HG03095 (cell line): ENCODE results near the gene MDP1.
A peak's percentile ranks its signal among the peaks of the same experiment; 100 is the strongest.
"Not testable (repeated sequence)": the region's sequence is repeated elsewhere in the genome, so short reads cannot be mapped to it uniquely, and the experiment has no call there.

Experiments used
- ATAC-seq: cut with Tn5 transposase; IDR thresholded peaks from one replicate; pipeline ENCODE4 v1.9.1; 2021; ENCODE audit warnings: moderate library complexity; ENCODE audit not compliant: unreplicated experiment

Gene MDP1

GRCh38 chr14:24232121-24232644 is 16.3 kb upstream of the MDP1 start, which contains the start of gene NEDD8:
Gene NEDD8 (minus strand): TSS chr14:24232367. CDS start chr14:24232267, 100 bp downstream.
- ATAC-seq, result peak; percentile 64

GRCh38 chr14:24231263-24232120 is 15.6 kb upstream of the MDP1 start:
- no peak for ATAC-seq

- no peak for ATAC-seq
Measured at GRCh38 chr14:24228902-24229301, 13.0 kb upstream of the MDP1 start.

- ATAC-seq, result no peak
Measured at GRCh38 chr14:24226473-24226872, 10.6 kb upstream of the MDP1 start.

GRCh38 chr14:24224618-24225071 is 8.8 kb upstream of the MDP1 start:
- ATAC-seq, result no peak

GRCh38 chr14:24222987-24223386 is 7.1 kb upstream of the MDP1 start:
- not testable (repeated sequence) for ATAC-seq

GRCh38 chr14:24219521-24219920 is 3.7 kb upstream of the MDP1 start:
- ATAC-seq, result no peak

DNA sequence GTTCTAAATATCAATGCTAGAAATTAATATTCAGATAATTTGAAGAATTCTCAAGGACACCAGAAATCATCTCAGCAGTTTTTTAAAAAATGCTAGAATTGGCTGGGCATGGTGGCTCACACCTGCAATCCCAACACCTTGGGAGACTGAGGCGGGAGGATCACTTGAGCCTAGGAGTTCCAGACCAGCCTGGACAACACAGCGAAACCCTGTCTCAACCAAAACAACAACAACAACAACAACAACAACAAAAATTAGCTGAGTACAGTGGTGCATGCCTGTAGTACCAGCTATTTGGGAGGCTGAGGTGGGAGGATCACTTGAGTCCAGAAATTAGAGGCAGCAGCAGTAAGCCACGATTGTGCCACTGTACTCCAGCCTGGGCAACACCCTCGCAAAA is 3.2 kb upstream of the MDP1 start:
- no peak for ATAC-seq

DNA sequence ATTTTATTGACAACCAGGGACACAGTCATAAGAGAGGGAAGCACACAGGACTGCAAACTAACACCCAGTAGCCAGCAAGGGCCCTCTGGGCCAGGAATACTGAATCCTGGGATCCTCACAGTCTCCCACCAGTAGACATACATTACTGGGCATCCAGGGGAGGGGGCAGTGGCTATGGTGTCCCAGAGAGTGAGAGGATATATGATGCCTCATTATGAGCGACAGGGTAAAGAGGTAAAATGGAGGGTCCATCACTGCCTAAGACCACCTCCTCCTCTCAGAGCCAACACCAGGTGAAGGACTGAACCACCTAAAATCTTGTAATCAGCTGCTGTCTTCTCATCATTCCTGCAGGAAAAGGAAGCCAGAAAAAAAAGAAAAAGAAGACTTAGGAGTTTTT is 1.0 kb upstream of the MDP1 start:
- not testable (repeated sequence) for ATAC-seq

DNA sequence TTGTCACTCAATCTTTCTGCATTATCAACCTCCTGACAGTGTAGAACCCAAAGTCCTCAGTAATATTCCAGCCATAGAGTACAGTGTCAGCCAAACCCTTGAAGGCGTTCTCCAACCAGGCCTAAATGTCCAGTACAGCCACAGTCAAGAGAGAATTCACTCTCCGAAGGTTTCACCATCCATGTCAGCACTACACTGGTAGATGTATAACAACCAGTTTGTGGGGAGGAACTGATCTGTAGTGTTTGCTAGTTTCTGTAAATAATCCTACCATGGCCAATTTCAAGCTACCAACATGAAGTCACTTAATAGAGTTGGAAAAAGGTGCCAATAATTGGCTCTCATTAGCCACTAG is 456 bp upstream of the MDP1 start:
- no peak for ATAC-seq

DNA sequence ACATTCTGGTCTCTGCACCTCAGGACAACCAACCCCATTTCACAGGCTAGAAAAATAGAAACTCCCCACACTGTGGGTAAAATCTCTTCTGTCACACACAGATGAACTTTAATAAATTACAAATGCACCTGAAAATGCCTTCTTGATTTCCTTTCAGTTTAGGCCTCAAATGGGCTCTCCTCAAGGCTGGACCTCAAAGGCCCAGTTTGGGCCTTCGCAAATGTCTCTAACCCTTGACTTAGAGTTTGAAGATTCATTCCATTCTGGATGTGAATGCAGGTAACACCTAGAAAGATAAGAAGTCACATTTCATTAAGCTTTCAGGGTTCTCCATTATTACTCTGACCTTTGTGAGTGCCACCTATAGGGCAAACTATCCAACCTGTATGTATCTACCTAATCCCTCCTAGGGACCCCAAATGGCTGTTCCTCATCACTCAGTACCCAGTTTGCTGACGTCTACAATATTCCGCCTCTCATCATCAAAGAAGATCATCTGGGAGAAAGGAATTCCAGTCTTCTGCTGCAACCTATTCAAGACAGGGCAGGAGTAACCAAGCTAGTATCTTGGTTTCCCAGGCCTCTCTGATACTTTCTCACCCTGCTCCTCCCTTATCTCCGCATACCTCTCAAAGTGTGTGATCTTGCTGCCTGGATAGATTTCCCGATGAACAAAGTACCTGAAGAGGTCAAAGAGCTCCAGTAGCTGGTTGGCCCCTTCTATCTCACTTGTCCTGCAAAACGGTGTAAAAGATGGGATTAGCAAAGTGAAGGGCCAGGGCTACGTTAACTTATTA is 1.8 kb downstream of the MDP1 start:
- ATAC-seq, result no peak

DNA sequence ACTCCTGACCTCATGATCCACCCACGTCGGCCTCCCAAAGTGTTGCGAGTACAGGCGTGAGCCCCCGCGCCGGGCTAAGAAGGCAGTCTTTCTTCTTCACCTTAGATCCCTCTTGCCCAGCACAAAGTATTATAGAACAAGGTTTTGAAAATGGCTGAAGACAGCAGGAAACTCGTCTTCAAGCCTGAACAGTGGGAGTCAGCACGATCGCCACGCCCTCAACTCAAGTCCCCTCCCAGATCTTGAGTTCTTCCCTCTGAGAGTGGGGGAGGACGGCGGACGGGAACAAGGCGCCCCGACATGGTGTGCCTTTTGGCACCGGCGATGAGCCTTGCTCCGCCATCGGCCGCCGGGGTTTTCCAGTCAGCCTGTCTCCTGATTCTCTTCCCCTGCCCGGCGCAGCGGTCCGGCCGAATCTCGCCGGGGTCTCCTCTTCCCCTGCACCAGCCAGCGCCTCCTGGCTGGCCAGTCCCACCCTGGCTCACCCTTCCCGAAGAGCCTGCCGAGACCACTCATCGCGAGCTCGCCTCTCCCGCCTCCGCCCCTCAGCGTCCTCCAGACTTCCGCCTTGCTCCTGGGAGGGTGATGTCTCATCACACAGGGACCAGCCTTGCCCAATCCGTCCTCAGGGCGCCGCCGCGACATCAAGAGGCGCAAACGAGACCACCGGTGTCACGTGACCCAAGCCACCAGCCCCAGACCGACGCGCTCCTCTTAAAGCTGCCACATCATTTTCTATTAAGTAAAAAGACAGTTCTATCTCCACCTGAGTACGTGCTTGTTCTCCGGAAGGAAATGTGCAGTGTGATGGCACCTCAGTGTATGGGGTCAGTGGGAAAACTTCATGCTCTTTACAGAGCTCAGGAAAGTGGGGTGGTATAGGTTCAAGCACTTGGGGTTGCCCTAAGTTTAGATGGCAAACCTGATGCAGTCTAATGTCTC is 2.7 kb downstream of the MDP1 start, which contains the start of gene CHMP4A:
Gene CHMP4A (minus strand): TSS at position 565 of the 942 bp plus-strand sequence. CDS start 49 bp downstream, at position 516.
- ATAC-seq, result peak; percentile 69

DNA sequence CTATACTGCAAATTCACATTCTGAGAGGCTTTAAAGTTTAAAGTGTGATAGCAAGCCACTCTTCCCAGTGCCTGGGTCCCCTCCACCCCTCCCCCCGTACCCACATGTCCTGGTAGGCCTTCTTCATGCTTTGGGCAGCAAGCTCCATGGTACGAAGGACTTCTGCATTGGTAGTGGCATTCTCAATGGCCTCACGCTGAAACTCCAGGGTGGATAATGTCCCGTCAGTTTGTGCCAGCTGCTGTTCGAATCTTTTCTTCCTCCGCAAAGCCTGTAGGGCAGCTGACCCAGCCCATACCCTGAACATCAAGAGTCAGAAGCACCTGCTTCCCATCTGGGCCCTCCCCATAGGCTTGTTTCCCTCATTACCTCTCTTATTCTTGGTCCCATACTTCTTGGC is 4.6 kb downstream of the MDP1 start:
- ATAC-seq, result no peak

DNA sequence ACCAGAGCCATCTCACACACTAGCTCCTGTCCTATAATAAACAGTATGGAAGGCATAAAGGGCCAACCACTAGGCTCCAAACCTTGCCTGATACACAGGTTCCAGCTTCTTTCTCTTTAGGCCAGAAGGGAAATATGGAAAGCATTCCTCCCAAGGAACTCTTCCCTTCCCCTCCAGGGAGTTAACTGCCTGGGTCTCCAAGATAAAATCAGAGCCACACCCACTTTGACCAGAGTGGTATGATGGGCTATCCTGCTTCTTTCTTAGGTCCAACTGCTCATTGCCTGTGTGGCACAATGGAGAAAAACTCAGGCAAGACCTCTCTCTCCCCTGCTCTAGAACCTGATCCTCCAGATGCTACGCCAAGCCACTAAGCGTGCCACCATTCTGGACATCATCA is 8.2 kb downstream of the MDP1 start:
- ATAC-seq, result no peak

GRCh38 chr14:24207104-24207551 is 8.7 kb downstream of the MDP1 start:
- no peak for ATAC-seq

GRCh38 chr14:24206260-24207103 is 9.4 kb downstream of the MDP1 start:
- no peak for ATAC-seq

DNA sequence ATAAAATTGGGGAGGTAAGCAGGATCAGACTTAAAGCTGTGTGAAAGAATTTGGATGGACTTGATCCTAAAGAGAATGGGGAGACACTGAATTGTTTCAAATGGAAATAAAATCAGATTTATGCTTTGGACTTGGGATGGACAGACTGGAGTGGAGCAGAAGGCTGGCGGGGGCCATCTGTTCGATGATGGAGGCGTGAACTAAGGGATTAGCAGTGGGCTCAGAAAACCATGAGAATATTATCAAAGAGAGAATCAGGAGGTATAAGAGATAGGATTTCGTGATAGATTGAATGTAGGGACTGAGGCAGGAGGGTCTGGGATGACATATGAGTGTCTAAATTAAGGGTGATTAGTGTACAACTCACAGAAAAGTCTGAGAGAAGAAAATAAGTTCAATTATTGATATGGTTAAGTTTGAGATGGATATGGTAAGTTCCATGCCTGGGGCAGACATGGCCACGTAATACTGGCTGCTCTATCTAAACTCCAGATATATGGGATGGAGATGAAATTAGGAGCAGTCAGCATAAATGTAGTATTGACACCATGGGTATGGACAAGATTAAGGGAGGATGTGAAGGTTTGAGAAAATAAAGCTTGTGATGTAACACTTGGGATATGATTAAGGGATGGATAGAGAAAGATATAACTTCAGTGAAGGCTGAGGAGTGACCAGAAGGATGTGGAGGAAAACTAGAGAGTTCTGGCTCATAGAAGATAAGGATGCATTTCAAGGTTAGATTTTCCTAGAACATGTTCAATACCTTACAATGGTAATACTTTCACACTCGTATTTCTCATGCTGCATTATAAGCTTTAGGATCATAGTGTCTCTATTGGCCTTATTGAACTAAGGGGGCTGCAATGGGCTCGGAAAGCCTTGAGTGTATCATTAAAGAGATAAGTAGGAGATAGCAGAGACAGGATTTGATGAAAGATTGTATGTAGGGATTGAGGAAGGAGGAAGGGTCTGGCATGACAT is 11.4 kb downstream of the MDP1 start:
- ATAC-seq, result no peak

DNA sequence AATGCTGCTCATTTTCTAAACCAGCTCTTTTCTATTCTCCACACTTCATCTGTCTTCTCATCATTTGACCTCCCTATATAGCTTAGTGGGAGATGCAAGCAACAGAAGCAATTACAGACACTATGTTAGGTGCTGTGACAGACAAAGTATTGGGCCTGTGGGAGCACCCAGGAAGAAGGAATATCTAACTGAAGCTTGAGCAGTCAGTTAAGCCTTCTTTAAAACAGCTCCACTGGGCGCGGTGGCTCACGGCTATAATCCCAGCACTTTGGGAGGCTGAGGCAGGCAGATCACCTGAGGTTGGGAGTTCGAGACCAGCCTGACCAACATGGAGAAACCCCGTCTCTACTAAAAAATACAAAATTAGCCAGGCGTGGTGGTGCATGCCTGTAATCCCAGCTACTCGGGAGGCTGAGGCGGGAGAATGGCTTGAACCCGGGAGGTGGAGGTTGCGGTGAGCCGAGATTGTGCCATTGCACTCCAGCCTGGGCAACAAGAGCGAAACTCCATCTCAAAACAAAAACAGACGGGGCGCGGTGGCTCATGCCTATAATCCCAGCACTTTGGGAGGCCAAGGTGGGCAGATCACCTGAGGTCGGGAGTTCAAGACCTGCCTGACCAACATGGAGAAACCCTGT is 12.5 kb downstream of the MDP1 start:
- ATAC-seq, result not testable (repeated sequence)
